ENCODE data around the gene MAP3K2.

MAP3K2 gene

DNA sequence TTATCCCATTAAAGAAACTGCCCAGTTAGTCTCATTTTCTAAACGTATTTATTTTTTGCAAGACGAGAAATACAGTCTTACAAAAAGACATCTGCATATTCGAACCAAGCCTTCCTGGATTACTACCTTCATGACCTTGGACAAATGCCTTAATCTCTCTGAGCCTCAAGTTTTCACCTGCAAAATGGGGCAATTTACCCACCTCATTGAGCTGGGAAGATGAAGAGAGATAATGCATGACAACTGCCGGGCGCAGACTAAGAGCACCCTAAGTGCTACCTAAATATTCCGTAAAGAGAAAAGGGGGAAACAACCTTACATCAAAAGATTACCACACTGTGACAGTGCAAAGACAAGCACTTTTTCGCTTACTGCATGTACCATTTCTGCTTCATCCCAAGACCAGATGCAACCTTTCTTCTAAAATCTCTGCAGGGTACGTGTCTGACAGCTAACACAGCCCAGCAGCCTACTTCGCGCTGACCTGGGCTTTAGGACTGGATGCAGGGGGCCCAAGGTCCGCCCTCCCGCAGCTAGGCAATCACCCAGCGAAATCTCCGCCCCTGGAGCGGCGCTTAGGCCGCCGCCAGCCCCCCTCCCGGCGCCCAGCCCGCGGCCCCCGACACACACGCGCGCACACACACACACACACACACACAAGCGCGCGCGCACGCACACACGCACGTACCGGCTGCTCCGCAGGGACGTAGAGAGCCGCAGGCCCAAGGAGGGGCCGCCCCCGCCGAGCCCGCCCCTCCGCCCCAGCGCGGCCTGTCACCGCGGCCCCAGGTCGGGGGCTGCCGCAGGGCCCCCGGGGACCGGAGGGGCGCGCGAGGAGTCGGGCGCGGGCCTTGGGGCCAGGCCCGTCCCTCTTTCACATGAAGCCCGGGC is 766 bp downstream of the MAP3K2 start:
- CTCF ChIA-PET = no interaction called here
- DNase-seq (ENCODE audit: low spot score) = peak; percentile 59
- POLR2A ChIA-PET (ENCODE audit: low non-redundant PET) = interaction anchor here (0.8 kb wide), 1 partner anchor 104 kb away, joined by 3 read pairs; no protein-coding TSS in a partner anchor
- TF ChIP-seq, protein P1, sequence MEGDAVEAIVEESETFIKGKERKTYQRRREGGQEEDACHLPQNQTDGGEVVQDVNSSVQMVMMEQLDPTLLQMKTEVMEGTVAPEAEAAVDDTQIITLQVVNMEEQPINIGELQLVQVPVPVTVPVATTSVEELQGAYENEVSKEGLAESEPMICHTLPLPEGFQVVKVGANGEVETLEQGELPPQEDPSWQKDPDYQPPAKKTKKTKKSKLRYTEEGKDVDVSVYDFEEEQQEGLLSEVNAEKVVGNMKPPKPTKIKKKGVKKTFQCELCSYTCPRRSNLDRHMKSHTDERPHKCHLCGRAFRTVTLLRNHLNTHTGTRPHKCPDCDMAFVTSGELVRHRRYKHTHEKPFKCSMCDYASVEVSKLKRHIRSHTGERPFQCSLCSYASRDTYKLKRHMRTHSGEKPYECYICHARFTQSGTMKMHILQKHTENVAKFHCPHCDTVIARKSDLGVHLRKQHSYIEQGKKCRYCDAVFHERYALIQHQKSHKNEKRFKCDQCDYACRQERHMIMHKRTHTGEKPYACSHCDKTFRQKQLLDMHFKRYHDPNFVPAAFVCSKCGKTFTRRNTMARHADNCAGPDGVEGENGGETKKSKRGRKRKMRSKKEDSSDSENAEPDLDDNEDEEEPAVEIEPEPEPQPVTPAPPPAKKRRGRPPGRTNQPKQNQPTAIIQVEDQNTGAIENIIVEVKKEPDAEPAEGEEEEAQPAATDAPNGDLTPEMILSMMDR (conservative IDR thresholded peaks at IDR 0.05; ENCODE audit: low read depth) = no peak
- H3K27ac ChIP-seq = peak overlapping the region; percentile 99

DNA sequence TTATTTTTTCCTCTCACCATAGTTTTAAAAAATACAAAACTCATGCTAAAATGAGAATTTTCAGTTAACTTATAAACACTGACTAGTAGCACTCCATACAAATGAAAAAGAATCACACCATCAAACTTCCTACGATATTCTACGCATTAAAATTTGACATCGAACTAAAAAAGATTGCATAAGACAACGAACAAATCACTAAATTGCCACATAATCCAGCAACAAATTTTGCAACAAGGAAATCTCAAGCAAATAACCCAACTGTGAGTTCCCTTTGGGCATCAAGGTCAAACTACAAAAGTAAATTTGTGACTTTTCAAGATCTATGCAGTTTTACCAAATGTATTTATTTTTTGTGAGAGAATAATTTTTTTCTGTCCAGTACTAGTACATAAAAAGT is 1.5 kb downstream of the MAP3K2 start:
- no peak overlapping the region for H3K27ac ChIP-seq
- TF ChIP-seq, protein P1 (conservative IDR thresholded peaks at IDR 0.05; ENCODE audit: low read depth) = no peak
- DNase-seq (ENCODE audit: low spot score) = no peak
- POLR2A ChIA-PET (ENCODE audit: low non-redundant PET) = interaction anchor here (0.8 kb wide), 1 partner anchor 103 kb away, joined by 3 read pairs; no protein-coding TSS in a partner anchor
- CTCF ChIA-PET = no interaction called here

DNA sequence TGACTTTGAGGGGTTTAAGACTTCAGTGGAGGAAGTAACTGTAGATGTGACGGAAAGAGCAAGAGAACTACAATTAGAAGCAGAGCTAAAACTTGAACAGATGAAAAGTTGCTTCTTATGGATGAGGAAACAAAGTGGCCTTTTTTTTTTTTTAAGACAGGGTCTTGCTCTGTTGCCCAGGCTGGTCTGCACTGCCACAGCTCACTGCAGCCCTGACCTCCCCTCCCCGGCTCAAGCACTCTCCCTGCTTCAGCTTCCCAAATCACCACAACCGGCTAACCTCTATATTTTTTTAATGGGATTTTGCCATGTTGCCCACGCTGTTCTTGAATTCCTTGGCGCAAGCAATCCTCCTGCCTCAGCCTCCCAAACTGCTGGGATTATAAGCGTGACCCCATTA is 3.2 kb downstream of the MAP3K2 start:
- H3K27ac ChIP-seq = no peak overlapping the region
- DNase-seq (ENCODE audit: low spot score) = no peak
- TF ChIP-seq, protein P1 (conservative IDR thresholded peaks at IDR 0.05; ENCODE audit: low read depth) = no peak
- ChIA-PET POLR2A (ENCODE audit: low non-redundant PET) (no interaction called here), CTCF (interaction anchor here (0.6 to 0.8 kb wide), 2 partner anchors 19 to 73 kb away, joined by 3 to 4 read pairs; no protein-coding TSS in a partner anchor)

DNA sequence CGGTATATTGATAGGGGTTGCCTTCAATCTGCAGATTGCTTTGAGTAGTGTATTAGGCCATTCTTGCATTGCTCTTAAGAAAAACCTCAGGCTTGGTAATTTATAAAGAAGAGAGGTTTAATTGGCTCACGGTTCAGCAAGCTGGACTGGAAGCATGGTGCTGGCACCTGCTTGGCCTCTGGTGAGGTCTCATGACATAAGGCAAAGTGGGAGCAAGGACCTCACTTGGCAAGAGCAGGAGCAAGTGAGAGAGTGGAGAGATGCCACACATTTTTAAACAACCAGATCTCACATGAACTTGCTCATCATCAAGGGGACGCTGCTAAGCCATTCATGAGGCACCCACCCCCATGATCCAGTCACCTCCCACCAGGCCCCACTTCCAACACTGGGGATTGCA is 4.9 kb downstream of the MAP3K2 start:
- TF ChIP-seq, protein P1 (conservative IDR thresholded peaks at IDR 0.05; ENCODE audit: low read depth) = no peak
- DNase-seq (ENCODE audit: low spot score) = no peak
- no peak overlapping the region for H3K27ac ChIP-seq
- ChIA-PET CTCF (no interaction called here), POLR2A (ENCODE audit: low non-redundant PET) (no interaction called here)

DNA sequence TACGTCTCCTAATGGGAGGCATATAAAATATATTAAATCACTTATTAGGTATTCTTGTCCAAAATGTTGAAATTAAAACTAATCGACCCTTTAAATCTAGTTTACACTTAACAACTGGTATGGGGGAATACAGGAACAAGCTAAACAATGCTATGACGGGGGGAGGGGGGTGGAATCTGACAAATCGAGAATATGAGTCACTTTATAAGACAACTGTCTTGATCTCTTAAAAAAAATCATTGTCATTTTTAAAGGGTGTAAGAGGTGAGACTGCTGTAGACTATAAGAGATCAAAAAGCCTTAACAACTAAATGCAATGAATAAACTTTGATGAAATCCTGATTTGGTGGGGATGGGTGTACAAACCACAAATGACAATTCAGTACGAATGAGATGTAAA is 6.0 kb downstream of the MAP3K2 start:
- POLR2A ChIA-PET (ENCODE audit: low non-redundant PET) = no interaction called here
- H3K27ac ChIP-seq = no peak overlapping the region
- TF ChIP-seq, protein P1 (conservative IDR thresholded peaks at IDR 0.05; ENCODE audit: low read depth) = no peak
- CTCF ChIA-PET = interaction anchor here (0.7 kb wide), 1 partner anchor 10 kb away, joined by 3 read pairs; no protein-coding TSS in a partner anchor
- DNase-seq (ENCODE audit: low spot score) = peak; percentile 36

DNA sequence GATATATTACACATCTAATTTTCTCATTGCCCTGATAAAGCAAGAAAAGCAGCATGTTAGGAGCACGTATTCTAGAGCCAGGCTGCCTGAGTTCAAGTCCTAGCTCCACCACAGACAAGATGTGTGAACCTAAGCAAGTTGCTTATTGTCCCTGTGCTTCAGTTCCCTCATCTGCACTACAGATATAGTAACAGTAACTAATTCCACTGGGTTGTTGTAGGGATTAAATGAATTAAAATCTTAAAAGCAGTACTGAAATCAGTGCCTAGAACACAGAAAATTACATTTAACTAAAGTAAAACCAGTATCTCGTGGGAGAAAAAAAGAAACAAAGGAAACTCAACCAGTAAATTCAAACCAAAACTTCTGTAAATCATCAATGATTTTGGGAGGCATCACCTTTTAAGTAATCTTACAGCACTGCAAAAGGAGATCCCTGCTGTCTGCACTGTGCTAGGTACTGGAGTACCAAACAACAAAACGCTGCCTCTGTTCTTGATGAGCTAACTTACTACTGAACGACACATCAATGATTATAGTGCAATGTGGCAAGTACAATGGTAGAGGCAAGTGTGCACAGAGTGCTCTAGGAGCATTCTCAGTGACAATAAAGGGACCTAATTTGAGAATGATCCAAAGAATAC is 7.9 kb downstream of the MAP3K2 start:
- CTCF ChIA-PET = no interaction called here
- DNase-seq (ENCODE audit: low spot score) = no peak
- no peak overlapping the region for H3K27ac ChIP-seq
- POLR2A ChIA-PET (ENCODE audit: low non-redundant PET) = no interaction called here
- TF ChIP-seq, protein P1 (conservative IDR thresholded peaks at IDR 0.05; ENCODE audit: low read depth) = no peak
